T-helper 2 cell treated with Interferon-gamma antibody and Interleukin-4, amounts not matched to agents 5 μg/mL and 100 μg/mL, for 36 hours (primary cell): ENCODE data around the gene DLGAP5.

Experiments used
- DNase-seq: peaks from one replicate; pipeline ENCODE4 v3.0.0; 2021; ENCODE audit warnings: low spot score
- H3K27ac Mint-ChIP-seq: one replicate; pipeline ENCODE4 v1.8.0; 2021; ENCODE audit warnings: mild to moderate bottlenecking, mixed read lengths
- H3K27me3 Mint-ChIP-seq: one replicate; pipeline ENCODE4 v1.8.0; 2021; ENCODE audit warnings: low read depth, mixed read lengths
- H3K36me3 Mint-ChIP-seq: one replicate; pipeline ENCODE4 v1.8.0; 2021; ENCODE audit warnings: low read depth, mixed read lengths
- H3K4me1 Mint-ChIP-seq: one replicate; pipeline ENCODE4 v1.8.0; 2021; ENCODE audit warnings: low read depth, mixed read lengths
- H3K4me3 Mint-ChIP-seq: one replicate; pipeline ENCODE4 v1.8.0; 2022; ENCODE audit warnings: mild to moderate bottlenecking, moderate library complexity, mixed read lengths
- H3K9me3 Mint-ChIP-seq: one replicate; pipeline ENCODE4 v1.8.0; 2021; ENCODE audit warnings: mixed read lengths

DLGAP5 gene

DNA sequence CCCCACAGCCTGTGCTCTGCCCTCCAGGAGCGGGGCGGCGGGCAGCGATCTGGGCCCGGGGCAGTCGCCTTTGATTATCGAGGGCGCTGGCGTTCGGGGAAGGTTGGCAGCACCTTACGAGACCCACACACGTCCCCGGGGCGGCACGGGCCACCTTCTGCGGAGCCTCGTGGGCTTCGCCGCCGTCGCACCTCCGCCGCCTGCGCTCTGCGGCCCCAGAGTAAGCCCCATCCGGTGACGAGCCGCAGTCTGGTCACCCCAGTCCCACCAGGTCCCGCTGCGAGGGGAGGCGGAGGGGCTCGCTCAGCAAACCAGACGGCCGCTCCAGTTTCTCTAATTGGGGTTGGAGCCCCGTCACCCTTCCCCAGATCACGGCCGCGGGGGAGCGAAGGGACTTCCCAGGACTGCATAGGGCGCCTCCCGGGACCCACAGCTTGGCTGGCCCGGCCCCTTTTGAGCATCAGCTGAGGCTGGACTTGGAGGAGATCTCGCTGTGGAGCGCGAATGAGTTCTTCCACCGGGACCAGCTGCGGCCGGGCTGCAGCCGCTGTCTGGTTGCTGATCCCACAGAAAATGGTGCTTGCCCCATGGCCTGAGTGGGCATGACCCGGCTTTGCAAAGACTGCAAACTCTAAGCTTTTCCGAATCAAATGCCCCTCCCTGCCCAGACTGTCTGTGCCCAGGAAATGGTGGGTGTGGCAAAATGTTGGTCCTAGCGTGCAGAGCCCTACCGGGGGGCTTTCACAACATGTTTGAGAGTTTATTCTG, 61.8 kb downstream of the DLGAP5 start:
- peaks cover 17% of the 10 kb centered on the region for H3K27me3 Mint-ChIP-seq
- H3K36me3 Mint-ChIP-seq = peaks cover 24% of the 10 kb centered on the region
- no peaks in the 10 kb centered on the region for H3K9me3 Mint-ChIP-seq
- H3K27ac Mint-ChIP-seq = peak overlapping the region; percentile 52
- H3K4me1 Mint-ChIP-seq = peaks cover 45% of the 10 kb centered on the region
- H3K4me3 Mint-ChIP-seq = peak overlapping the region; percentile 78
- peak; percentile 48 for DNase-seq

DNA sequence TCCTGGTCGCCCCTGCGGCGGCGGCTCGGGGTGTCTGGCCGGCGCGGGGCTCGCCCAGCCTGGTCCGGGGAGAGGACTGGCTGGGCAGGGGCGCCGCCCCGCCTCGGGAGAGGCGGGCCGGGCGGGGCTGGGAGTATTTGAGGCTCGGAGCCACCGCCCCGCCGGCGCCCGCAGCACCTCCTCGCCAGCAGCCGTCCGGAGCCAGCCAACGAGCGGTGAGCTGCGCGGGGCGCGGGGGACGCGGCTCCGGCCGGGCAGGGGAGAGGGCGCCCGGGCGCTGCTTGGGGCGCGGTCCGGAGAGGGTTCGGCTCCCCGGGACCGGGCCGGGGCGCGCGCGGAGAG, 62.3 kb downstream of the DLGAP5 start, which contains the start of gene LGALS3:
TSS of gene LGALS3 (plus strand) at position 167 of the 342 bp plus-strand sequence. CDS start 8,122 bp downstream, outside the sequence.
- H3K27me3 Mint-ChIP-seq = peaks cover 17% of the 10 kb centered on the region
- peak within 1 kb of the TSS; percentile 82 for H3K4me3 Mint-ChIP-seq
- peak within 1 kb of the TSS; percentile 54 for H3K27ac Mint-ChIP-seq
- H3K36me3 Mint-ChIP-seq = peaks cover 21% of the 10 kb centered on the region
- DNase-seq = peak; percentile 47
- H3K9me3 Mint-ChIP-seq = no peaks in the 10 kb centered on the region
- H3K4me1 Mint-ChIP-seq = peaks cover 45% of the 10 kb centered on the region

DNA sequence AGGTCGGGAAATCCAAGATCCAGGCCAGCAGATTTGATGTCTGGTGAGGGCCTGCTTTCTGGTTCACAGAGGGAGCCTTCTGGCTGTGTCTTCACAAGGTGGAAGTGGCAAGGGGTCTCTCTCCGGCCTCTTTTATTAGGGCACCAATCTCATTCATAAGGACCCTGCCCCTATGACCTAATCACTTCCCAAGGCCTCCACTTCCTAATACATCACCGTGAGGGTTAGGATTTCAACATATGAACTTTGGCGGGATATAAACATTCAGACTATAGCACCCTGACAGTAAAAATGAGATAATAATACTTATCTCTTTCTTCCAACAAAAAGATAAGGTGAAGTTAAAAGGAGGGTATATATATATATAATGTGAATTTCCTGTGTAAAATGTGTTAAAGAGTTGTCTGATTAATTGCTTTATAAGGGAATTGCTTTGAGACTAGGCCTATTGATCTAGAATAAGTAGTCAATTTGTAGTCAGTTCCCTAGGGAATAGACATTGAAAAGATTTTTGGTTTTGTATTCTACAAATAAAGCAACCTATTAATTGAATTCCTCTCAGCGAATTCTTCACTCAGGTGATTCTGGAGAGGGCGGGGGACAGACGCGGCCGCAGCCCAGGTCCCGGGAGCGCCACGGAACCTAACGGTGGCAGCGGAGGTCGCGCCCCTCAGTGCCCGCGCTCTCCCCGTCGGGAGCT, 62.8 kb downstream of the DLGAP5 start:
- no peak for DNase-seq
- peak overlapping the region; percentile 82 for H3K4me3 Mint-ChIP-seq
- no peaks in the 10 kb centered on the region for H3K9me3 Mint-ChIP-seq
- peak overlapping the region; percentile 54 for H3K27ac Mint-ChIP-seq
- peaks cover 45% of the 10 kb centered on the region for H3K4me1 Mint-ChIP-seq
- peaks cover 17% of the 10 kb centered on the region for H3K27me3 Mint-ChIP-seq
- peaks cover 17% of the 10 kb centered on the region for H3K36me3 Mint-ChIP-seq

DNA sequence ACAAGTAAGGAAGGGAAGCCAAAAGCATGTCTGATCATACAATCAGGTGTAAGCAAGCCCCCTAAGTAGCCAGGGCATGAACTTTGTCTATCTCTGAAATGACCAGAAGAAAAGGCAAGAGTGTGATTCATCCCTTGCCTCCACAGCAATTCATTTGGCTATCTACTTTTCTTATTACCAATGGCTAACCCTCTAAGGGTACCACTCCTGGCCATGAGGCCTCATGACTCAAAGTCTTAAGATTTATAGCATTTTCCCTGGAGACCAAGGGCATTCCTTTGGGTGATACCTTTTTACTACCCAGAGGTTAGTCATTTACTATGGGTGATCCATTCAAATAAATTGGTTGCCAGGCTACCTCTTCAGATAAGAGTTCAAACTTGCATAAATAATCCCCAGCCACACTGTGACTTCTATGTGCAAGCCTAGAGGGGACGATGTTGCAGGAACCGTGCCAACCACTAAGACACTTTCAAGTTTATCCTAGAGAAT, 63.9 kb downstream of the DLGAP5 start:
- Mint-ChIP-seq H3K4me1 (peaks cover 44% of the 10 kb centered on the region), H3K27ac (no peak overlapping the region), H3K9me3 (no peaks in the 10 kb centered on the region), H3K36me3 (peaks cover 12% of the 10 kb centered on the region), H3K4me3 (no peak overlapping the region), H3K27me3 (peaks cover 17% of the 10 kb centered on the region)
- no peak for DNase-seq

DNA sequence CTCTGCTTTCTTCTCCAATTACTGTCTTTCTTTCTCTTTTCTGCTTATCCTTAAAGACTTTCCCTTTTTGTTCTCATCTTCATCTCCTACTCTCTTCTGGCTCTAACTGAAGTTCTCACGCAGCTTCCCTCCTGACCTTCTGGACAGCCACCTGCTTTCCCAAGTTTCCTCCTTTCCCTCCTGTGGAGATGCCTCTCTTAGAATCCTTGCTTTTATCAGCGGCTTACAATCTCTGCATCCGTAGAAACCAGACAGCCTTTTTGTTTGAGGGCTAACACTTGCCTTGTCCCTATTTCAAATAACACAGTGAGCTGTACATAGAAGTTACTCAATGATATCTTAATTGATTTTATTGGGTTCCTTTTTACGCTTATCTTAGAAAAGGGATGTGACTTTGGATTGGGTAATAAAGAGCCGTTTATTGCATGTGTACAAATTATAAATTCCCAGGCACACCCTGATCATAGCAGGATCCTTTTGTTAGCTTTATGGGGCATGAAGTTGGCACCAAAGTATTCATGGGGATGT, 64.4 kb downstream of the DLGAP5 start:
- Mint-ChIP-seq H3K36me3 (peaks cover 10% of the 10 kb centered on the region), H3K4me1 (peaks cover 40% of the 10 kb centered on the region), H3K4me3 (no peak overlapping the region), H3K9me3 (no peaks in the 10 kb centered on the region), H3K27ac (no peak overlapping the region), H3K27me3 (peaks cover 17% of the 10 kb centered on the region)
- no peak for DNase-seq

DNA sequence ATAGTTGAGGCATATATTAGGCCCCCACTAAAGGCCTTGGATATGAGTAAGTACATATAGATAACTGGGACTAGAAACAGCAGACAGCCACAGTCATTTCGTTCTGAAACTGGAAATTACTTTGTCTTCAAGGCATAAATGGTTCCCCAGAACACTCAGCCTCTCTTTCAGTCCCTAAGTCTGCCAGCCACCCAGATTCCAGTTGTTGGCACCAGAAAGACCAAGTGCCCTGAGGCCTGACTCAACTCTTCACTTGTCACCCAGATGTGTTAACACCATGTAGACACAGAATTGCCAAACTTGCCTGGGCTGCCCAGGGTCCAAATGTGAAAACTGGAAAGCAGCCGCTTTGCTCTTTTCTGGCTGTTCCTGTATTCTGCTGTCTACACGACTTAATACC, 65.4 kb downstream of the DLGAP5 start:
- DNase-seq = no peak
- peaks cover 17% of the 10 kb centered on the region for H3K27me3 Mint-ChIP-seq
- peaks cover 4% of the 10 kb centered on the region for H3K36me3 Mint-ChIP-seq
- H3K27ac Mint-ChIP-seq = no peak overlapping the region
- H3K4me1 Mint-ChIP-seq = peaks cover 30% of the 10 kb centered on the region
- H3K4me3 Mint-ChIP-seq = no peak overlapping the region
- no peaks in the 10 kb centered on the region for H3K9me3 Mint-ChIP-seq

DNA sequence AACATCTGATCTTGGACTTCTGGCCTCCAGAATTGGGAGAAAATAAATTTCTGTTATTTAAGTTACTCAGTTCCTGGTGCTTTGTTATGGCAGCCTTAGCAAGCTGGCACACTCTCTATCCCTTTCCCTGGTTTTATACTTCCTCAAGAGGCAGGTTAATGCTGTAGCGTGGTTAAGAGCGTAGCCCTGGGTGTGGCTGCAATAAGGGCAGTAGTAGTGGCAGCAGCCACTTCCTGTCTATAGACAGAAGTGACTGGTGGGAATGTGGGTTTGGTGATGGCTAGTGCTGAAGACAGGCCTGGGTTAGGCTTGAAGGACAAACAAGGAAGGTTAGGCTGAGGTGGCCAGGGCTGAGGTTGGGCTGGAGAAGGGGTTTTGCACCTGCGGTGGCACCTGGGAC, 66.0 kb downstream of the DLGAP5 start:
- Mint-ChIP-seq H3K4me3 (peak overlapping the region; percentile 62), H3K9me3 (no peaks in the 10 kb centered on the region), H3K27me3 (peaks cover 17% of the 10 kb centered on the region), H3K4me1 (peaks cover 28% of the 10 kb centered on the region), H3K36me3 (peaks cover 4% of the 10 kb centered on the region), H3K27ac (peak overlapping the region; percentile 61)
- no peak for DNase-seq

DNA sequence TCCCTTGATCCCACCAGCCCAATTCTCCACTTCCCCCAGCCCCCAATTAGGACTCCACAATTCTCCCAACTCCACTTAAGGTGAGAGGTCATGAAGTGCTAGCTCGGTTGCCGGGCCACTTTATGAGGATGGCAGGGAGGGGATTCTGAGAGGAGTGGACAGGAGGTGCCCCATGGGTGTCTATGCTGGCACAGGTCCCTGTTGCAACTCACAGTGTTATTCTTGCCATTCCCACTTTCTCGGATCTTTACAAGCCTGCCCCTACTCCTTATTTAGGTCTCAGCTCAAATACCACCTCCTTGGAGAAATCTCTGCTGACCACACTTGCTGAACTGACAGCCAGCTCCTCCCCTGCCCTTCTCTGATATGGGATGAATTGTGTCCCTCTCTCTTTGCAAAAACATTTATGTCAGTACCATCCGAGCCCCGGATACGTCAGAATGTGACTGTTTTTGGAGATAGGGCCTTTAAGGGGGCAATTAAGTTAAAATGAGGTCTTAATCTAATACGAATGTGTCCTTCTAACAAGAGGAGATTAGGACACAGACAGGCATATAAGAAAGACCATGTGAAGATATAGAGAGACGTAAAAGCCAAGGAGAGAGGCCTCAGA, 66.5 kb downstream of the DLGAP5 start:
- DNase-seq = no peak
- Mint-ChIP-seq H3K27me3 (peaks cover 17% of the 10 kb centered on the region), H3K36me3 (no peaks in the 10 kb centered on the region), H3K4me1 (peaks cover 24% of the 10 kb centered on the region), H3K9me3 (no peaks in the 10 kb centered on the region), H3K27ac (no peak overlapping the region), H3K4me3 (no peak overlapping the region)

DNA sequence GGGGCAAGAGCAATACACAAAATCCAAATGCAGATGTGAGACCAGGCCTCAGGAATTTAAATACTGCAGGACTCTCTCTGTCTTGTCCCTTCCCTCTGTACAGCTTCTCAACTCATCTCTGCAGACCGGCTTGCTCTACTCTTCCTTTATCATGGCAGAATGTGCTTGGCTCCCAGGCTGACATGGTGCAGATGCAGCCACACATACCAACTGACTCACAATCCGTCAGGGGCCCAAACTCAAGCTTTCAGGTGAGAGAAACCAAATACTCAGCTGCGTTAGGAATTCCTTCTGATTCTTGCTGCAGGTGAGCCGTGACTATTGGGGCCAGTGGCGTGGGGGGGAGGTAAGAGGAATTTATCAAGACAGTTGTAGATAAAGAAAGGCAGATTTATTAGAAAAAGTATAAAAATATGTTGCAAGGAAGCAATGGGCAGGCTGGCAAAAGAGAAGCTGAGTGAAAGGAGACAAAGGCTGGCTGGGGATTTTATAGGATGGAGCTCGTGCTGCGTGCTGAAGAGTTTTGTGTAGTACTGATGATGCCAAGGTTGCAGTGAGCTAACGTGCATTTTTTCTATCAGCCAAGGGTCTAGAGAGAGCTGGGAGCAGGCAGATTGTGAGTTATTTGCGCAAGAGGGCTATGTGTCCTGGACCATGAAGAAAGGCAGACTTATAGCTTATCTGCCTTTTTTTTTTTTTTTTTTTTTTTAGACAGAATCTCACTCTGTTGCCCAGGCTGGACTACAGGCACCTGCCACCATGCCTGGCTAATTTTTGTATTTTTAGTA, 67.3 kb downstream of the DLGAP5 start:
- peaks cover 17% of the 10 kb centered on the region for H3K27me3 Mint-ChIP-seq
- no peak overlapping the region for H3K4me3 Mint-ChIP-seq
- DNase-seq = no peak
- no peak overlapping the region for H3K27ac Mint-ChIP-seq
- H3K36me3 Mint-ChIP-seq = no peaks in the 10 kb centered on the region
- H3K9me3 Mint-ChIP-seq = no peaks in the 10 kb centered on the region
- H3K4me1 Mint-ChIP-seq = peaks cover 24% of the 10 kb centered on the region

DNA sequence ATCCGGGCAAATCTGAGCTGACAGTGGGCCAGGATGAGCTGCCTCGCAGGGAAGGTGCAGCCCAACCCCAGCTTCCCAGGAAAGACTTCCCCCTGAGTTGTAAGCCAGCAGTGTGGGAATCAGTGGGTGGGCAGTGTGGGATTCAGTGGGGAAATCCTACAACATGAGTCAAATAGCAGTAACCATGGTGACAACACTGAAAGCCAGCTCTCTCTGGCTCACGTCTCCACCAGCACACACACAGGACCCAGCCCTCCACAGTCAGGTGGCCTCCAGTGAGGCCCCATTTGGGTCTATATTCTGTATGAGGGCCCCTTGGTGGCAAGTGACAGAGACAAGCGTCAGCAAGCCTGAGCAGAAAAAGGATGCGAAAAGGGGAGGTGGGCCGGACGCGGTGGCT, 68.3 kb downstream of the DLGAP5 start:
- Mint-ChIP-seq H3K27me3 (peaks cover 15% of the 10 kb centered on the region), H3K9me3 (no peaks in the 10 kb centered on the region), H3K4me1 (peaks cover 19% of the 10 kb centered on the region), H3K4me3 (no peak overlapping the region), H3K36me3 (no peaks in the 10 kb centered on the region), H3K27ac (no peak overlapping the region)
- no peak for DNase-seq

DNA sequence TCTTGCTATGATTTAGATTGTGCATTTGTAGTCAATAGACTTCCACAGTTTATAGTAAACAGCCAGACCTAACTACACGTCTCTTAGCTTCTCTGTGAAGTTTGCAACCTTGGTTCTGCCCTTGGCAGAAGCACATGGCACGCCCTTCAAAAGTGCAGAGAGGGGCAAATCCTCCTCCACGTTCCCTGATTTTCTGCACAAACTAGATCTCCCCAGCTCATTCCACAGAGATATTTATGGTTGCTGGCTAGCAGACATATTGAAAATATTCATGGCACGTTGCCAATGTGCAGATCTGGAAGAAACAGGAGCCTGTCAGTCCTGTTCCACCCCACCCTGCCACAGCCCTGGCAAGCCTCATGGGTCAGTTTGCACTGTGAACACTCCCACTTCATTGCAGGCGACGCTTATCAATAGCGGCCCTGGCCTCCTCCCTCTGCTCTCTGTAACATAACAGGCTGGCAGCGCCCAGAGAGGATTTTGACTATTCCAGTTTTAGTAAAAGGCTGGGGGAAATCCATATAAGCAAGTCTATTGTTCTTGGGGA, 68.9 kb downstream of the DLGAP5 start:
- no peak overlapping the region for H3K27ac Mint-ChIP-seq
- no peak overlapping the region for H3K4me3 Mint-ChIP-seq
- no peaks in the 10 kb centered on the region for H3K9me3 Mint-ChIP-seq
- DNase-seq = no peak
- no peaks in the 10 kb centered on the region for H3K36me3 Mint-ChIP-seq
- H3K27me3 Mint-ChIP-seq = peaks cover 15% of the 10 kb centered on the region
- peaks cover 23% of the 10 kb centered on the region for H3K4me1 Mint-ChIP-seq

DNA sequence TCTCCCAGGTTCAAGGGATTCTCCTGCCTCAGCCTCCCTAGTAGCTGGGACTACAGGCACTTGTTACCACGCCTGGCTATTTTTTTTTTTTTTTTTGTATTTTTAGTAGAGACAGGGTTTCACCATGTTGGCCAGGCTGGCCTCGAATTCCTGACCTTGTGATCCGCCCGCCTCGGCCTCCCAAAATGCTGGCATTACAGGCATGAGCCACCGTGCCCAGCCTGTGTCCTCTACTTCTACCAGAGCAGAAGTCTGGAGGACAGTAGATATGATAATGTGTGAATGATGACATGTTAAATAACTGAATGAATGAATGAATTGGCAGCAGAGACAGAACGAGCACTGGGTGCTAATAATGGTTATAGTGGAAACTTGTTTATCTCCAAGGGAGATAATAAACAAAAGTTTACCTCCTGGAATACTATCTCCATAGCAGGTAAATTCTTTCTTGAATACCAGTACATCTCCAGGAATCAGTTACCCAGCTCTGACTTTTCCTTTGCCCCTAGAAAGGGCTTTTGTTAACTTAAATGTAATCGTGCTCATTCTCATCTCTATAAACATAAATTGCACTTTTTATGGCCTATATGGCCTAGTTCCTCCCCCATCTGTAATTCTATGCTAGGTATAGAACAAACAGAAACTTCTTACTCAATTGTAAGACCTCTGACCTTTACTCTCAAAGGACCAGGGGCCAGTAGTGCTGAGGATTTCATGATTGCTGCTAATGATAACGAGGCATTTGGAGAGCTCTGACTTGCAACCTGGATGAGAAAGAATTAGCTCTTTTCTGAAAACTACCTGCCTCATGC, 69.6 kb downstream of the DLGAP5 start:
- H3K4me1 Mint-ChIP-seq = peaks cover 21% of the 10 kb centered on the region
- H3K36me3 Mint-ChIP-seq = no peaks in the 10 kb centered on the region
- no peaks in the 10 kb centered on the region for H3K9me3 Mint-ChIP-seq
- no peak overlapping the region for H3K4me3 Mint-ChIP-seq
- H3K27me3 Mint-ChIP-seq = peaks cover 12% of the 10 kb centered on the region
- no peak for DNase-seq
- H3K27ac Mint-ChIP-seq = no peak overlapping the region
